Colonic mucosa (tissue), 4 donors: ENCODE results near the gene DHRS1. TPM values are rescaled to one million over a fixed set of nuclear protein-coding genes. Genes with fewer than 3 reads are reported as not detected.

ENCODE experiments used
- DNase-seq: peaks from one replicate; pipeline ENCODE4 v3.0.0-alpha.2; 2020
- H3K27ac ChIP-seq: fragments of 200-600 bp; one replicate; pipeline ENCODE4 v1.8.0; 2021
- H3K27me3 ChIP-seq: fragments of 200-600 bp; one replicate; pipeline ENCODE4 v1.8.0; 2021
- H3K36me3 ChIP-seq: fragments of 200-600 bp; one replicate; pipeline ENCODE4 v1.8.0; 2021
- H3K4me1 ChIP-seq: fragments of 200-600 bp; one replicate; pipeline ENCODE4 v1.8.0; 2021; ENCODE audit warnings: mild to moderate bottlenecking
- H3K4me3 ChIP-seq: fragments of 200-600 bp; one replicate; pipeline ENCODE4 v1.8.0; 2021
- H3K9ac ChIP-seq, 2 donors: one replicate each; pipeline ENCODE4 v1.7.0; 2013; ENCODE audit warnings: control low read depth in 2 of 2, low read depth in 2 of 2, low read length in 2 of 2
- H3K9me3 ChIP-seq: fragments of 200-600 bp; one replicate; pipeline ENCODE4 v1.8.0; 2021
- intact Hi-C: fragments of 100-400 bp; cut with DNase I; formaldehyde crosslinking; loops from one replicate; pipeline ENCODE4 v1.14.1; 2022
- total RNA-seq, 2 donors: library from RNA; stranded (reverse); fragmentation: NEBNext Ultra II Directional in 1 of 2; extraction: Animal tissue kit (Norgen Biotek cat#: 25700) in 1 of 2; gene quantifications; one replicate each; pipeline ENCODE4 v1.2.1, GENCODE V29; 2021
- TF ChIP-seq, protein P1 (sequence below): fragments of 200-600 bp; IDR thresholded peaks from one replicate; pipeline ENCODE4 v1.8.0; 2022; ENCODE audit warnings: antibody characterized with exemption, mild to moderate bottlenecking
- donor health status: healthy.
- donor health status: DM: no; HTN: no; CAD: no.
- donor health status: DM: no; HTN: no; CAD: no.

The DHRS1 gene
- total RNA-seq, 2 donors from 2014 or later = 38.0 to 42.4 TPM

DNA sequence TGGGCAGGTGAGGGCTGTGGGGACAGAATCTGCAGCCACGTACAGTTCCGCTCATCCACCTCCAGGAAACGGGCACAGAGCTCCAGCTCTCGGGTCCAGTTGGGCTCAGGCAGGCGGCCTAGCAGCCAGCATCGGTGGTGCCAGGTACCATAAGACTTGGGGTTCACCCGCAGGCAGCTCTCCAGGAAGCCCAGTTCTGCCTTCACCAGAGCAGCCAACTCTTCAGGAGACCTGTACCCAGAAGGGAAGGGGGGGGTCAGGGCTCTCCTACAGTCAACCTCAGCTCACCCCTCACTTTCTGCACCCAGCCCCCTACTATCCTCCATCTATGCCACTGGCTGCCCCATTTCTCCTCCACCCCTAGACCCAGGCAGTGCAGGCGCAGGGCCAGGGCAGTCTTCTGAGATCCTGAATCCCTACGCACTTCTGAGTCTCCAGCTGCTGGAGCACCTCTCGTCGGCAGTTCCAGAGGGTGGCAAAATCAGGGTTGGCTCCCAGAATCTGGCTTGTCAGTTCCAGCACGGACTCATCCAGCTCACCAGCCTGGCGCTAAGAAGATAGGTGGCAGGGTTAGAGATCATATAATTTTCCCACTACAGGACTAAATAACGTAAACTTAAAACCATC lies 29.6 kb downstream of the DHRS1 start:
- Histone ChIP-seq H3K4me1 (no peaks in the 10 kb centered on the region), H3K9me3 (no peaks in the 10 kb centered on the region), H3K9ac (no peak overlapping the region), H3K27ac (no peak overlapping the region), H3K36me3 (peaks cover 7% of the 10 kb centered on the region), H3K4me3 (no peak overlapping the region), H3K27me3 (no peaks in the 10 kb centered on the region)
- DNase-seq = no peak
- intact Hi-C loops = loop anchor here (2.0 kb wide), 1 partner anchor 27 kb away; the partner anchor contains the start of gene TINF2
- TF ChIP-seq, protein P1, sequence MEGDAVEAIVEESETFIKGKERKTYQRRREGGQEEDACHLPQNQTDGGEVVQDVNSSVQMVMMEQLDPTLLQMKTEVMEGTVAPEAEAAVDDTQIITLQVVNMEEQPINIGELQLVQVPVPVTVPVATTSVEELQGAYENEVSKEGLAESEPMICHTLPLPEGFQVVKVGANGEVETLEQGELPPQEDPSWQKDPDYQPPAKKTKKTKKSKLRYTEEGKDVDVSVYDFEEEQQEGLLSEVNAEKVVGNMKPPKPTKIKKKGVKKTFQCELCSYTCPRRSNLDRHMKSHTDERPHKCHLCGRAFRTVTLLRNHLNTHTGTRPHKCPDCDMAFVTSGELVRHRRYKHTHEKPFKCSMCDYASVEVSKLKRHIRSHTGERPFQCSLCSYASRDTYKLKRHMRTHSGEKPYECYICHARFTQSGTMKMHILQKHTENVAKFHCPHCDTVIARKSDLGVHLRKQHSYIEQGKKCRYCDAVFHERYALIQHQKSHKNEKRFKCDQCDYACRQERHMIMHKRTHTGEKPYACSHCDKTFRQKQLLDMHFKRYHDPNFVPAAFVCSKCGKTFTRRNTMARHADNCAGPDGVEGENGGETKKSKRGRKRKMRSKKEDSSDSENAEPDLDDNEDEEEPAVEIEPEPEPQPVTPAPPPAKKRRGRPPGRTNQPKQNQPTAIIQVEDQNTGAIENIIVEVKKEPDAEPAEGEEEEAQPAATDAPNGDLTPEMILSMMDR = no peak

- Histone ChIP-seq H3K27ac (no peak overlapping the region), H3K9me3 (no peaks in the 10 kb centered on the region), H3K9ac (no peak overlapping the region), H3K4me1 (no peaks in the 10 kb centered on the region), H3K27me3 (no peaks in the 10 kb centered on the region), H3K4me3 (no peak overlapping the region), H3K36me3 (peaks cover 7% of the 10 kb centered on the region)
- TF ChIP-seq, protein P1 = no peak
- intact Hi-C loops = no loop called here
- DNase-seq = no peak
Observed at GRCh38 chr14:24269368-24269767, 30.2 kb downstream of the DHRS1 start.

- H3K27ac ChIP-seq = no peak overlapping the region
- no peak overlapping the region for H3K4me3 ChIP-seq
- no peak overlapping the region for H3K9ac ChIP-seq
- H3K9me3 ChIP-seq = no peaks in the 10 kb centered on the region
- no peaks in the 10 kb centered on the region for H3K27me3 ChIP-seq
- intact Hi-C loops = no loop called here
- no peak for DNase-seq
- no peaks in the 10 kb centered on the region for H3K4me1 ChIP-seq
- TF ChIP-seq, protein P1 = no peak
- peaks cover 7% of the 10 kb centered on the region for H3K36me3 ChIP-seq
Observed at GRCh38 chr14:24268225-24268624, 31.4 kb downstream of the DHRS1 start.

- Histone ChIP-seq H3K9me3 (no peaks in the 10 kb centered on the region), H3K4me1 (no peaks in the 10 kb centered on the region), H3K36me3 (peaks cover 7% of the 10 kb centered on the region), H3K4me3 (no peak overlapping the region), H3K27ac (no peak overlapping the region), H3K27me3 (no peaks in the 10 kb centered on the region), H3K9ac (no peak overlapping the region)
- TF ChIP-seq, protein P1 = no peak
- no peak for DNase-seq
- intact Hi-C loops = no loop called here
Observed at GRCh38 chr14:24267516-24267915, 32.1 kb downstream of the DHRS1 start.

- Histone ChIP-seq H3K9ac (no peak overlapping the region), H3K4me1 (no peaks in the 10 kb centered on the region), H3K36me3 (peaks cover 7% of the 10 kb centered on the region), H3K9me3 (no peaks in the 10 kb centered on the region), H3K27ac (no peak overlapping the region), H3K27me3 (no peaks in the 10 kb centered on the region), H3K4me3 (no peak overlapping the region)
- no peak for DNase-seq
- TF ChIP-seq, protein P1 = no peak
- intact Hi-C loops = no loop called here
Observed at GRCh38 chr14:24266344-24267244, 33.0 kb downstream of the DHRS1 start.
